GM12864 (cell line): ENCODE data around the gene TGM4.
A peak's percentile ranks its signal among the peaks of the same experiment; 100 is the strongest.
"Not testable (repeated sequence)": the region's sequence is repeated elsewhere in the genome, so short reads cannot be mapped to it uniquely, and the experiment has no call there.

Source experiments
- DNase-seq: peaks from one replicate; pipeline ENCODE4 v3.0.0-alpha.2; 2011; ENCODE audit warnings: low read depth
- H3K4me3 ChIP-seq: 2 replicates; pipeline ENCODE4 v1.5.1; 2011; ENCODE audit warnings: mild to moderate bottlenecking, low read depth, low read length, control low read depth
- CTCF ChIP-seq: IDR thresholded peaks from 2 replicates; pipeline ENCODE4 v1.5.1; 2011; ENCODE audit warnings: low read depth, mild to moderate bottlenecking, moderate library complexity, low read length, control low read depth, inconsistent platforms; ENCODE audit errors: missing control alignments

The TGM4 gene

GRCh38 chr3:44835684-44836083 is 38.7 kb upstream of the TGM4 start:
- TF ChIP-seq CTCF = no peak
- H3K4me3 ChIP-seq = no peak overlapping the region
- DNase-seq = no peak

GRCh38 chr3:44842376-44842775 is 32.0 kb upstream of the TGM4 start:
- no peak overlapping the region for H3K4me3 ChIP-seq
- no peak for DNase-seq
- TF ChIP-seq CTCF = no peak

GRCh38 chr3:44845528-44846520 is 28.6 kb upstream of the TGM4 start:
- DNase-seq = no peak
- H3K4me3 ChIP-seq = no peak overlapping the region
- no peak for TF ChIP-seq CTCF

GRCh38 chr3:44848634-44849033 is 25.8 kb upstream of the TGM4 start:
- H3K4me3 ChIP-seq = no peak overlapping the region
- DNase-seq = no peak
- no peak for TF ChIP-seq CTCF

- DNase-seq, H3K4me3 ChIP-seq: not testable (repeated sequence)
Observed at GRCh38 chr3:44856663-44857062, 17.7 kb upstream of the TGM4 start.

GRCh38 chr3:44860117-44860516 is 14.3 kb upstream of the TGM4 start:
- DNase-seq = no peak
- no peak for TF ChIP-seq CTCF
- no peak overlapping the region for H3K4me3 ChIP-seq

- peak; percentile 64 for DNase-seq
- peak within 1 kb of the TSS; percentile 69 for H3K4me3 ChIP-seq
- TF ChIP-seq CTCF = peak; percentile 16
Observed at GRCh38 chr3:44861412-44862225, 12.8 kb upstream of the TGM4 start, which contains the start of gene TMEM42. Gene TMEM42, plus strand, starts transcription at chr3:44861912. Its CDS starts 13 bp downstream, at chr3:44861925.
